Measurements from ENCODE around the gene PRKCH.
"Not testable (repeated sequence)": the region's sequence is repeated elsewhere in the genome, so short reads cannot be mapped to it uniquely, and the experiment has no call there.

Gene PRKCH

DNA sequence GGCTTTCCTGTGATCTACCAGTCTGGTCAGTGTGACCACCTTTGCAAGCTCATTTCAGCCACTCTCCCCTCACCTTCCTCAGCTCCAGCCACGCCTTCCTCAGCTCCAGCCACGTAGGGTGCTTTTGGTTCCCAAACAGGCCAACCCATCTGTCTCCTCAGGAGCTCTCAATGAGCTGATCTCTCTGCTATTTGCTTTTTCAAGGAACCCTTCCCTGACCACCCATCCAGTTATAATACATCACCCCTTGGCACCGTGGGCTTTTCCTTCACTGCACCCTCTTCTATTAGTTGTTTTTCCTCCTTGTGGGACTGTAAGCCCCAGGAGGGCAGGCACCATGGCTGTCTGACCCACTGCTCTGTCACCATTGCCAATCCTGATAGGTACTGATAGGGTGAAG, 2.3 kb upstream of the PRKCH start:
- no peak overlapping the region for H3K27ac ChIP-seq
- TF ChIP-seq EZH2 (IDR thresholded peaks at IDR 0.05) (no peak), POLR2AphosphoS5 (IDR thresholded peaks at IDR 0.05; ENCODE audit: borderline replicate concordance, low read depth, low read length) (no peak), FOXP2 (optimal IDR thresholded peaks at IDR 0.05; ENCODE audit: control extremely low read depth, extremely low read length, insufficient read depth) (no peak)
- DNase-seq (ENCODE audit: low read depth, low spot score), result no peak
- H3K36me3 ChIP-seq (ENCODE audit: insufficient read depth, low read length), result no peaks in the 10 kb centered on the region
- no peak overlapping the region for H3K4me3 ChIP-seq
- H3K9ac ChIP-seq (ENCODE audit: insufficient read length), result no peak overlapping the region
- no peaks in the 10 kb centered on the region for H3K9me3 ChIP-seq (ENCODE audit: low read depth, low read length)

DNA sequence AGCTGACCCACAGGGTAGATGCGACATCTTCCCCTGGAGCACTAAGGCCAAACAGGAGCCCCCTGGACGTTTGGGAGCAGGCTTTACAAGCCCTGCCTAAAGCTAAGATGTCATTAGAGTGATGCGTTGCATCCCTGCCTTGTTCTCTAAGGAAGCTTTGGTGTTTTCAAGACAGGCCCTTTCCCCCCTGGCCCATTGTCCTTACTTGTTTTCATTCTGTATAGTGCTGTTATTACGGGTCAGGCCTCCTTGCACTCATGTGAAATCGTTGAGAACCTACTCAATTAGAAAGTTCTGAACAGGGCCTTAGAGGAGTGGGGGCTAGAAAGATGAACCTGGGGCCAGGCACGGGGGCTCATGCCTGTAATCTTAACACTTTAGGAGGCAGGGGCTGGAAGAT, 1.7 kb upstream of the PRKCH start:
- TF ChIP-seq EZH2 (IDR thresholded peaks at IDR 0.05), result no peak
- TF ChIP-seq FOXP2 (optimal IDR thresholded peaks at IDR 0.05; ENCODE audit: control extremely low read depth, extremely low read length, insufficient read depth), result no peak
- no peak for TF ChIP-seq POLR2AphosphoS5 (IDR thresholded peaks at IDR 0.05; ENCODE audit: borderline replicate concordance, low read depth, low read length)
- no peak overlapping the region for H3K9ac ChIP-seq (ENCODE audit: insufficient read length)
- no peak overlapping the region for H3K27ac ChIP-seq
- no peak for DNase-seq (ENCODE audit: low read depth, low spot score)
- no peaks in the 10 kb centered on the region for H3K9me3 ChIP-seq (ENCODE audit: low read depth, low read length)
- H3K4me3 ChIP-seq, result no peak overlapping the region
- H3K36me3 ChIP-seq (ENCODE audit: insufficient read depth, low read length), result no peaks in the 10 kb centered on the region

DNA sequence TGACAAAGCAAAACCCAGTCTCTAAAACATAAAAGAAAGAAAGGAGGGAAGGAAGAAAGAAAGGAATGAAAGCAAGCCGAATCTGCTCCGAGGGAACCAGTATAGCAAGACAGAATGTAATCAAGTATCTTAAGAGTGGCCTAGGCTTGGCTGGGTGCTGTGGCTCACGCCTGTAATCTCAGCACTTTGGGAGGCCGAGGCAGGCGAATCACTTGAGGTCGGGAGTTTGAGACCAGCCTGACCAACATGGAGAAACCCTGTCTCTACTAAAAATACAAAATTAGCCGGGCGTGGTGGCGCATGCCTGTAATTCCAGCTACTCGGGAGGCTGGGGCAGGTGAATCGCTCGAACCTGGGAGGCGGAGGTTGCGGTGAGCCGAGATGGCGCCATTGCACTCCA, 1.2 kb upstream of the PRKCH start:
- H3K27ac ChIP-seq; DNase-seq (ENCODE audit: low read depth, low spot score); H3K4me3 ChIP-seq; H3K9me3 ChIP-seq (ENCODE audit: low read depth, low read length); H3K36me3 ChIP-seq (ENCODE audit: insufficient read depth, low read length); H3K9ac ChIP-seq (ENCODE audit: insufficient read length): not testable (repeated sequence)

DNA sequence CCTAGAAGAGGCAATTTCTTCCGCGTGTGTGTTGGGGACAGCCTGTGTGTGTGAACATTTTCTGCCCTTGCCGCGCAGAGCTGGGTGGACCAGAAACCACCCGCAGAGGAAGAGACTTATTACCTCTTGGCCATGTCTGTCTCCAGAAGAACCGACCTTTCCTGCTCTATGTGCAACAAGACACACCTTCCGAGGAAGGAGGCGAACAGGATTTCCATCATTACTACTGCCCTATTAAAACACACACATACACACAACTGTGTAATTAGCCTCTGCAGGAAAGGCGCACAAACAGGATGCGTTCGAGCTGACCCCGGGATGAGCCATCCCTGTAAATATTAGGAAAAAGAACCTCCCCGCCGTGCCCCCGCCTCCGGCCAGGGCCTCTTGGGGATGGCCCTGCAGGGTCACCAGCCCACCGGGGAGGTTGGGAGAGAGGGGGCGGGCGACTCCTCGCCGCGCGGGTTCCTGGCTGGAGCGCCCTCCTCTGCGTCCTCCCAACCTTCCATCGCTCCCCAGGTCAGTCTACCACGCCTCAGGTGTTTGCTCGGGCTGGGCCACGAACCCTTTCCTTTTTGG, 484 bp upstream of the PRKCH start:
- TF ChIP-seq POLR2AphosphoS5 (IDR thresholded peaks at IDR 0.05; ENCODE audit: borderline replicate concordance, low read depth, low read length) (no peak), EZH2 (IDR thresholded peaks at IDR 0.05) (no peak), FOXP2 (optimal IDR thresholded peaks at IDR 0.05; ENCODE audit: control extremely low read depth, extremely low read length, insufficient read depth) (no peak)
- no peak for DNase-seq (ENCODE audit: low read depth, low spot score)
- Histone ChIP-seq H3K4me3 (peak overlapping the region; percentile 78), H3K36me3 (ENCODE audit: insufficient read depth, low read length) (no peaks in the 10 kb centered on the region), H3K9ac (ENCODE audit: insufficient read length) (no peak overlapping the region), H3K9me3 (ENCODE audit: low read depth, low read length) (no peaks in the 10 kb centered on the region), H3K27ac (no peak overlapping the region)

DNA sequence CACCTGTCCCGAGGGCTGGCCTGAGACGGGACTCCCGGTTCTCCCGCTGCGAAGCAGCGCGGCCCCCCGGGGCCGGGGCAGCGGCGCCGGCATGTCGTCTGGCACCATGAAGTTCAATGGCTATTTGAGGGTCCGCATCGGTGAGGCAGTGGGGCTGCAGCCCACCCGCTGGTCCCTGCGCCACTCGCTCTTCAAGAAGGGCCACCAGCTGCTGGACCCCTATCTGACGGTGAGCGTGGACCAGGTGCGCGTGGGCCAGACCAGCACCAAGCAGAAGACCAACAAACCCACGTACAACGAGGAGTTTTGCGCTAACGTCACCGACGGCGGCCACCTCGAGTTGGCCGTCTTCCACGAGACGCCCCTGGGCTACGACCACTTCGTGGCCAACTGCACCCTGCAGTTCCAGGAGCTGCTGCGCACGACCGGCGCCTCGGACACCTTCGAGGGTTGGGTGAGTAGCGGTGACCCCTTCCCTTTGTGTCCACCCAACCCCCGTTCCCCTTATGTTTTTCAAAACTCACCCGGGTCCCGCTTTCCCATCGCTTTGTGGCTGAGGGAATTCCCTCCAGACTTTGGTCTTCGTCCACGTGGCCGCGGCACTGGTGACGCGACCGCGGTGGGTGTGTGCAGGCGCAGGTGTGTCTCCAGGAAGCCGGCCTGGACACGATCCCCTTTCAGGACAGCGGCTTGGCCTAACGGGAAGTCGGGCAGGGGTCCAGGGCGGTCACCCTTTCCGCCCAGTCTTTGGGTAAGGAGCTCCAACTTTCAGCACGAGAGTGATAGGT, 826 bp downstream of the PRKCH start:
- TF ChIP-seq EZH2 (IDR thresholded peaks at IDR 0.05), result peak; percentile 38
- TF ChIP-seq FOXP2 (optimal IDR thresholded peaks at IDR 0.05; ENCODE audit: control extremely low read depth, extremely low read length, insufficient read depth), result no peak
- TF ChIP-seq POLR2AphosphoS5 (IDR thresholded peaks at IDR 0.05; ENCODE audit: borderline replicate concordance, low read depth, low read length), result no peak
- H3K36me3 ChIP-seq (ENCODE audit: insufficient read depth, low read length), result no peaks in the 10 kb centered on the region
- no peak for DNase-seq (ENCODE audit: low read depth, low spot score)
- no peak overlapping the region for H3K27ac ChIP-seq
- H3K9me3 ChIP-seq (ENCODE audit: low read depth, low read length), result no peaks in the 10 kb centered on the region
- no peak overlapping the region for H3K9ac ChIP-seq (ENCODE audit: insufficient read length)
- peak overlapping the region; percentile 78 for H3K4me3 ChIP-seq

DNA sequence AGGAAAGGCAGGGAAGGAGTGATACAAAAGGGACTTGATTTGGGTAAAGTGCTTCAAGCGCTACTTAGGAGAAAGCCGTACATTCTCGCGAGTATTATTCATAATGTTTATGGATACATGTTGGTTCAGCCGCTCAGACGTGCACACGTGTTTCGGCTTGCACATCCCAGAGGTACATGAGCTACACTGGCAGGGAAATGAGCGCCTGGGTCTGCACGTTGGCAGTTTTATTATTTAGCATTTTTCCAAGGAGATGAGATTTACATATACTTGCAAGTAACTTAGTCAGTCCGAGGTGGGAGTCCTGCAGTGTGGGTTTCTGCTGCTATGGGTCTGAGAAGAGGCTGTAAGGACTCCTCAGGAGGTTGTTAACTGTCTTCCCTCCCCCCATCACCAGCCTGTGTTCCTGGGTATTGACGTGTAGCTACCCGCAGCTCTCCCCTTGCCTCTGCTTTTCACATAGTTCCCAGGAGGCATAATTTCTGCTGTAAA, 1.5 kb downstream of the PRKCH start:
- Histone ChIP-seq H3K9me3 (ENCODE audit: low read depth, low read length) (no peaks in the 10 kb centered on the region), H3K4me3 (no peak overlapping the region), H3K36me3 (ENCODE audit: insufficient read depth, low read length) (no peaks in the 10 kb centered on the region), H3K27ac (no peak overlapping the region), H3K9ac (ENCODE audit: insufficient read length) (no peak overlapping the region)
- no peak for TF ChIP-seq POLR2AphosphoS5 (IDR thresholded peaks at IDR 0.05; ENCODE audit: borderline replicate concordance, low read depth, low read length)
- no peak for TF ChIP-seq FOXP2 (optimal IDR thresholded peaks at IDR 0.05; ENCODE audit: control extremely low read depth, extremely low read length, insufficient read depth)
- peak; percentile 25 for TF ChIP-seq EZH2 (IDR thresholded peaks at IDR 0.05)
- no peak for DNase-seq (ENCODE audit: low read depth, low spot score)

DNA sequence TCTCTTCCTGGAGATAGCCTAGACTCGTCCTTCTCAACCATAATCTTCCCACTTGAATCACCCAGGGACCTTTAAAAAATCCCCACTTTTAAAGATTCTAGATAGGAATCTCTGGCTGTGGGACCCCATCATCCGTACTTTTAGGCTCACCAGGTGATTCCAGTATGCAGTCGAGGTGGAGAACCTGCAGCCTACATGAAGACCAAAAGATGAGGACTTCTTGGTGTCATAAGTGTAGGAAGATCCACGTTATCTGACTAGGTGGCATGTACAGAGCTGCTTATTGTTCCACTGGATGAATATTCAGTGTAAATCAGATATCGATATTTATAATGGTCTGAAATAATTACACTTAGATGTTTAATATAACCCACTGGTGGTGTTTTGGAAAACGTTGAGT, 2.6 kb downstream of the PRKCH start:
- Histone ChIP-seq H3K9ac (ENCODE audit: insufficient read length) (no peak overlapping the region), H3K4me3 (no peak overlapping the region), H3K27ac (no peak overlapping the region), H3K36me3 (ENCODE audit: insufficient read depth, low read length) (no peaks in the 10 kb centered on the region), H3K9me3 (ENCODE audit: low read depth, low read length) (no peaks in the 10 kb centered on the region)
- DNase-seq (ENCODE audit: low read depth, low spot score), result no peak
- TF ChIP-seq EZH2 (IDR thresholded peaks at IDR 0.05) (no peak), FOXP2 (optimal IDR thresholded peaks at IDR 0.05; ENCODE audit: control extremely low read depth, extremely low read length, insufficient read depth) (no peak), POLR2AphosphoS5 (IDR thresholded peaks at IDR 0.05; ENCODE audit: borderline replicate concordance, low read depth, low read length) (no peak)

DNA sequence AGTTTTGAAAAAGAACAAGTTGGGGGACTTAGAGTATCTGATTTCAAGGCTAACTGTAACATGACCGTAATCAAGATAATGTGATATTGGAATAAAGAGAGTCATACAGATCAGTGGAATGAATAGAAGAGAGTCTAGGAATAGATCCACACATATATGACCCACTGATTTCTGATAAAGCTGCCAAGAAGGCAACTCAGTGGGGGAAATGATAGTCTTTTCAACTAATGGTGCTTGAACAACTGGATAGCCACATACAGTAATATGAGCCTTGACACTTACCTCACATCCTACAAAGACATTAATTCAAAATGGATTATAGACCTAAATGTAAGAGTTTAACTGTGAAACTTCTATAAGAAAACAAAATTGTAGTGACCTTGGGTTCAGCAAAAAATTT, 3.8 kb downstream of the PRKCH start:
- DNase-seq (ENCODE audit: low read depth, low spot score), result no peak
- Histone ChIP-seq H3K36me3 (ENCODE audit: insufficient read depth, low read length) (no peaks in the 10 kb centered on the region), H3K4me3 (no peak overlapping the region), H3K9me3 (ENCODE audit: low read depth, low read length) (no peaks in the 10 kb centered on the region), H3K9ac (ENCODE audit: insufficient read length) (no peak overlapping the region), H3K27ac (no peak overlapping the region)
- TF ChIP-seq EZH2 (IDR thresholded peaks at IDR 0.05) (no peak), POLR2AphosphoS5 (IDR thresholded peaks at IDR 0.05; ENCODE audit: borderline replicate concordance, low read depth, low read length) (no peak), FOXP2 (optimal IDR thresholded peaks at IDR 0.05; ENCODE audit: control extremely low read depth, extremely low read length, insufficient read depth) (no peak)

All from SK-N-MC (cell line).